HG02970 (cell line): ENCODE data around the gene DND1.
"Not testable (repeated sequence)": the region's sequence is repeated elsewhere in the genome, so short reads cannot be mapped to it uniquely, and the experiment has no call there.

Experiments
- ATAC-seq: cut with Tn5 transposase; IDR thresholded peaks from one replicate; pipeline ENCODE4 v1.9.1; 2021; ENCODE audit warnings: mild to moderate bottlenecking, moderate library complexity, moderate number of reproducible peaks; ENCODE audit not compliant: unreplicated experiment, low FRiP score

DND1 gene

DNA sequence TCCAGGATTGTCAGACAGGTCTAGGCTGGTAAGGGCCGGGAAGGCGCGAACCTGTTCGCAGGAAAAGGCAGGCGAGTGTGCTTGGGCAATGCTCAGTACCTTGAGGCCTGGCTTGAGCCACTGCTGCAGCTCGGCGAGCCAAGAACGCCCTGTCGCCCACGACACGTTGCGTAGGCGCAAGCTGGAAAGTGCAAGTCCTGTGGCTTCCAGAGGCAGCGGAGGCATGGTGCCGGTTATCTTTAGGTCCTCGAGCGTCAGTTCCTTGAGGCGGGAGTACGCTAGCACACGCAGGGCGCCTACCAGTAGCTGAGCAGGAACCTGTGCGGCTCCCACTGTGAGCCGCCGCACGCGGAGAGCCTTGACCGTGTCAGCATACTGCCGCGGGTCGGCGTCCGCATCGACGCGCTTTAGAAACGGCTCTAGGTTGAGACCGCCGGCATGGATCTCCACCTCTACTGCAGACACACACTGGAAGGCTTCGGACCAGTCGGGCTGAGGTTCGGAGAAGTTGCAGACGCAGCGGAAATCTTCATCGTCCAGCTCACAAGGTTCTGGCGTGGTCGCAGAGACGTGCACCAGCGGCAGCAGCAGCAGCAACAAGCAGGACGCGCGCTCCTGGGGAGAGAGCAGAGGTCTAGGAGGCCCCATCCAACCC lies 40.9 kb downstream of the DND1 start:
- ATAC-seq, result no peak

GRCh38 chr5:140631831-140632365 lies 41.5 kb downstream of the DND1 start:
- no peak for ATAC-seq

DNA sequence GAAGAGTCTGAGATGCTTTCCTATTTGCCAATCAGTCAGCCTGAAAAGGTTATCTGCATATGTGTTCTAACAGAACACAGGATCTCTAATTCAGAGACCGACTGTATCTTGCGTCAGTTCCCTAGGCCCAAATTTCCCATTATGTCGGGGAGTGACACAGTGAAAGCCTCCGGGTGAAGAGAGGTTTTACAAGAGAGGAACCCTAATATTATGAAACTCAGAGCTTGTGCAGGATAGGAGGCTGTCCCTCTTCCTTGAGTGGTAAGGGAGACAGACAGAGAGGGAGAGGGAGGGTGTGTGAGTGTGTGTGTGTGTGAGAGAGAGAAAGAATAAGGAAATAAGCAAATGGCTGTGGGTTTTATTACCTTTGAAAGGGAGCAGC lies 42.3 kb downstream of the DND1 start:
- ATAC-seq, result no peak

DNA sequence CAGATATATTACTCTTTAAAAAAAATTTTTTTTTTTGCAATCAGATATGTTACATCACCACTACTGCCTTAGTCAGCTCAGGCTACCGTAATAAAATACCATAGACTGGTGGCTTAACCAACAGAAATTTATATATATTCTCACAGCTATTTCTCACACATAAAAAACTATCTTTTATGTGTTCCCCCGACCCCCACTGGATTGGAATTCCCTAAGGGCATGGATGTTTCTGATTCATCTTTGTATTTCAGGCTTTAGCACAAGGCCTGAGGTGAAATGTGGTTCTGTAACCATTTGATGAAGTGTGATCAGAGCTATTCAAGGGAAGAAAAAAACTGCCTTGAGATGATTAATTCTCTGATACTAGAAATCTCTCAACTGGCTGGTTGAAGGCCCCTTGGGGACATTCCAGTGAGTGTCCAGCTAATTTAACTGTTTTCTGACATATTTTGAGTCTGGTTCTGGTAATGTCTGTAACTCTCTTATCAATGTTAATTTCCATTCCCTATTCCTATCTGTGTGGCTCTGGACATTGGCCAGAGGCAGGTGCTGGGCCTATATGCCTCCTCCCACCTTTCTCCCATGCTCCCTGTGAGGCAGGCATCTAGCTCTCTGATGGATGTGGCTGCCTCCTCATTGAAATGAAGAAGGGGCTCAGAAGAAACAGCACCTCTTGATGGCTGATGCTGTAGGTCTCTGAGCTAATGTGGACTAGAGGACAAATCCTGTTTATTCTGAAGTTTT lies 42.9 kb downstream of the DND1 start:
- ATAC-seq, result no peak

DNA sequence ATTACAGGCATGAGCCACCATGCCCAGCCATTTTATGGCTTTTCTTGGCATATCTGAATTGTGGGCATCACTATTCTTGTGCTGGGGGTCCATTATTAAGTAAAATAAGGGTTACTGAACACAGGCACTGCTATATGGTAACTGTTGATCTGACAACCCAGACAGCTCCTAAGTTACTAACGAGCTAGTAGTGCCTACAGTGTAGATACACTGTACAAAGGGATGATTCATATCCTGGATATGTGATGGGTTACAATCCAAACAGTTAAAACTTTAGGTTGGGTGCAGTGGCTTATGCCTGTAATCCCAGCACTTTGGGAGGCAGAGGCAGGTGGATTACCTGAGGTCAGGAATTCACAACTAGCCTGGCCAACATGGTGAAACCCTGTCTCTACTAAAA lies 44.7 kb downstream of the DND1 start:
- ATAC-seq, result no peak

DNA sequence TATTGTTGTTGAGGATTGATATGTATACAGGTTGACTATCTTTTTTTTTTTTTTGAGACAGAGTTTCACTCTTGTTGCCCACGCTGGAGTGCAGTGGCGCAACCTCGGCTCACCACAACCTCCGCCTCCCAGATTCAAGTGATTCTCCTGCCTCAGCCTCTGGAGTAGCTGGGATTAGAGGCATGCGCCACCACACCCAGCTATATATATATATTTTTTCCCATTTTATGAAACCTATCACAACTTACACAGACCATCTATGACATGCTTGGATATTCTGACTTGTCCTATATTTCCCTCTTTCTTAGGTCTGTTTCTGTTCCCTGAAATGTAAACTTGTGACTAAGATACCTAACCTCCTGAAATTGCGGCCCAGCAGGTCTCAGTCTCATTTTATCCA lies 45.4 kb downstream of the DND1 start:
- ATAC-seq, result no peak

GRCh38 chr5:140624886-140625285 lies 48.5 kb downstream of the DND1 start:
- ATAC-seq, result not testable (repeated sequence)

GRCh38 chr5:140623061-140623460 lies 50.3 kb downstream of the DND1 start:
- not testable (repeated sequence) for ATAC-seq

- ATAC-seq, result no peak
Observed at GRCh38 chr5:140622301-140622700, 51.1 kb downstream of the DND1 start.
